ENCODE data around the gene NECTIN1. TPM values are rescaled to one million over a fixed set of nuclear protein-coding genes. Genes with fewer than 3 reads are reported as not detected.

Gene NECTIN1
- total RNA-seq, 4 donors from 2014 or later, result 11.6 to 23.6 (median 16.6) TPM

- DNase-seq, result peak in 1 of 3 donors; percentile 64
- no peak for TF ChIP-seq POLR2A (IDR thresholded peaks at IDR 0.05)
- no peak for TF ChIP-seq CTCF (IDR thresholded peaks at IDR 0.05)
- no peaks in the 10 kb centered on the region for H3K36me3 ChIP-seq
- no peak overlapping the region for H3K4me3 ChIP-seq
- H3K9me3 ChIP-seq, result no peaks in the 10 kb centered on the region
- no peak overlapping the region for H3K27ac ChIP-seq
- H3K4me1 ChIP-seq, result peaks cover 0 to 31% (median 3%) of the 10 kb centered on the region in 4 donors
- H3K27me3 ChIP-seq, result no peaks in the 10 kb centered on the region
Observed at GRCh38 chr11:119722281-119722794, 6.7 kb downstream of the NECTIN1 start.

- DNase-seq, result no peak
- H3K4me1 ChIP-seq, result peaks cover 0 to 22% (median 0%) of the 10 kb centered on the region in 4 donors
- no peaks in the 10 kb centered on the region for H3K9me3 ChIP-seq
- no peak overlapping the region for H3K27ac ChIP-seq
- H3K4me3 ChIP-seq, result no peak overlapping the region
- H3K27me3 ChIP-seq, result no peaks in the 10 kb centered on the region
- no peaks in the 10 kb centered on the region for H3K36me3 ChIP-seq
- TF ChIP-seq POLR2A (IDR thresholded peaks at IDR 0.05), result no peak
- TF ChIP-seq CTCF (IDR thresholded peaks at IDR 0.05), result peak in 4 of 6 experiments; percentile 24 to 54 (median 46)
Observed at GRCh38 chr11:119721129-119722120, 7.6 kb downstream of the NECTIN1 start.

- Histone ChIP-seq H3K27ac (no peak overlapping the region), H3K4me1 (peaks cover 0 to 12% (median 0%) of the 10 kb centered on the region in 4 donors), H3K4me3 (no peak overlapping the region), H3K9me3 (no peaks in the 10 kb centered on the region), H3K27me3 (no peaks in the 10 kb centered on the region), H3K36me3 (no peaks in the 10 kb centered on the region)
- no peak for TF ChIP-seq POLR2A (IDR thresholded peaks at IDR 0.05)
- no peak for DNase-seq
Observed at GRCh38 chr11:119720311-119720913, 8.6 kb downstream of the NECTIN1 start.

- H3K4me3 ChIP-seq, result no peak overlapping the region
- no peak for TF ChIP-seq POLR2A (IDR thresholded peaks at IDR 0.05)
- no peak for TF ChIP-seq CTCF (IDR thresholded peaks at IDR 0.05)
- no peaks in the 10 kb centered on the region for H3K27me3 ChIP-seq
- H3K4me1 ChIP-seq, result peaks cover 0 to 17% (median 3%) of the 10 kb centered on the region in 4 donors
- no peak for DNase-seq
- H3K27ac ChIP-seq, result no peak overlapping the region
- H3K36me3 ChIP-seq, result no peaks in the 10 kb centered on the region
- no peaks in the 10 kb centered on the region for H3K9me3 ChIP-seq
Observed at GRCh38 chr11:119717839-119718534, 11.0 kb downstream of the NECTIN1 start.

GRCh38 chr11:119716582-119717498, 12.2 kb downstream of the NECTIN1 start:
- peaks cover 0 to 24% (median 3%) of the 10 kb centered on the region in 4 donors for H3K4me1 ChIP-seq
- DNase-seq, result no peak
- H3K4me3 ChIP-seq, result no peak overlapping the region
- H3K27me3 ChIP-seq, result no peaks in the 10 kb centered on the region
- H3K9me3 ChIP-seq, result no peaks in the 10 kb centered on the region
- H3K27ac ChIP-seq, result no peak overlapping the region
- H3K36me3 ChIP-seq, result no peaks in the 10 kb centered on the region
- no peak for TF ChIP-seq POLR2A (IDR thresholded peaks at IDR 0.05)
- no peak for TF ChIP-seq CTCF (IDR thresholded peaks at IDR 0.05)
